Cardiac muscle cell (in vitro differentiated cells and primary cell): ENCODE measurements around the gene PGGHG. TPM values are rescaled to one million over a fixed set of nuclear protein-coding genes. Genes with fewer than 3 reads are reported as not detected.
A peak's percentile ranks its signal among the peaks of the same experiment; 100 is the strongest.

Experiments
- DNase-seq, 2 donors: peaks; one replicate each; pipeline versions ENCODE4 v3.0.0 to v3.0.0-alpha.2; 2010 to 2017; ENCODE audit warnings: low read depth in 1 of 2, low spot score in 1 of 2
- H3K27ac ChIP-seq: fragments of 200-600 bp; sonication (generic); 2 replicates; pipeline ENCODE4 v1.5.1; 2016
- H3K27me3 ChIP-seq: fragments of 200-600 bp; sonication (generic); 2 replicates; pipeline ENCODE4 v1.6.0; 2016; ENCODE audit warnings: control low read depth
- H3K36me3 ChIP-seq: fragments of 200-600 bp; sonication (generic); 2 replicates; pipeline ENCODE4 v1.5.1; 2016; ENCODE audit warnings: control low read depth
- H3K4me1 ChIP-seq: fragments of 200-600 bp; sonication (generic); 2 replicates; pipeline ENCODE4 v1.8.1; 2017; ENCODE audit warnings: low read depth, mild to moderate bottlenecking, mixed run types
- H3K4me3 ChIP-seq: fragments of 200-600 bp; sonication (generic); 2 replicates; pipeline ENCODE4 v1.5.1; 2016; ENCODE audit warnings: mild to moderate bottlenecking
- H3K9me3 ChIP-seq: fragments of 200-600 bp; sonication (generic); 2 replicates; pipeline ENCODE4 v1.5.1; 2017; ENCODE audit warnings: low read depth, mild to moderate bottlenecking, control low read depth
- polyA plus RNA-seq: library from polyadenylated mRNA; unstranded; fragments of >200 nt; fragmentation: Nextera tagmentation; extraction: Ambion mirVana; gene quantifications from 2 replicates; pipeline ENCODE4 v1.2.1, GENCODE V29; 2016
- total RNA-seq: library from RNA; depleted of rRNA; stranded (reverse); fragments of >200 nt; gene quantifications from 2 replicates; pipeline ENCODE4 v1.2.3, GENCODE V29; 2016
- TF ChIP-seq, protein P1 (sequence below): IDR thresholded peaks from 2 replicates; pipeline ENCODE4 v1.5.1; 2012; ENCODE audit warnings: low read depth, mild to moderate bottlenecking, low read length

Gene PGGHG
- total and polyA plus RNA-seq, 2 experiments from 2014 or later: 33.1 to 88.7 TPM

DNA sequence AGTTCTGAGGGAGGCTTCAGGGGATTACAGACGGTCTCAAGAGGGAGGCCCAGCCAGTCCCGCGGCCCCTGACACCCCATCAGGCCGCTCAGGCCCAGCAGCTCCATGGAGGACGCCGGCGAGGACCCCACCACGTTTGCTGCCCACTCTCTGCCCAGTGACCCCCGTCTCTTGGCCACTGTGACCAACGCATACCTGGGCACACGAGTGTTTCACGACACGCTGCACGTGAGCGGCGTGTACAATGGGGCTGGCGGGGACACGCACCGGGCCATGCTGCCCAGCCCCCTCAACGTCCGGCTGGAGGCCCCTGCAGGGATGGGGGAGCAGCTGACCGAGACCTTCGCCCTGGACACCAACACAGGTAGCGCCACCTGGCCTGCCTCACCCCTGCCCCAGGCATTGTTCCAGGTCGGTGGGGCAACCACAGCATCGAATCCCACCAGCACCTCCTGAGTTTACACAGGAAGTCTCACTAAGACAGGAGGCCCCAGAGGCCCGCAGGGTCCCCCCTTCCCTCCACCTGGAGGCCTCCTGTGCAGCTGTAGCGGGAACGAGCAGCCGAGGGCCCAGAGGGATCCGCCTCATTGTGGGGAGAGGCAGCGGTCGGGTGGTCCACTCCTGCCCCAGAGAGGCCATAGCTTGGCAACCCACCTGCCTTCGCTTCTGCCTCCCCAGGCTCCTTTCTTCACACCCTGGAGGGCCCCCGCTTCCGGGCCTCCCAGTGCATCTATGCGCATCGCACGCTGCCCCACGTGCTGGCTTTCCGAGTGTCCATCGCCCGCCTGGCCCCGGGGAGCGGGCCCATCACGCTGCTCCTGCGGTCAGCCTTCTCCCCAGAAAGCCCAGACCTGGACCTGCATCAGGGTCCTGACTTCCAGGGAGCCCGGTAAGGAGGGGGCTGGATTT is 1.0 kb downstream of the PGGHG start:
- Histone ChIP-seq H3K36me3 (no peaks in the 10 kb centered on the region), H3K4me1 (no peaks in the 10 kb centered on the region), H3K4me3 (peak overlapping the region; percentile 72), H3K9me3 (no peaks in the 10 kb centered on the region), H3K27me3 (peaks cover 16% of the 10 kb centered on the region), H3K27ac (no peak overlapping the region)
- DNase-seq: no peak
- TF ChIP-seq, protein P1, sequence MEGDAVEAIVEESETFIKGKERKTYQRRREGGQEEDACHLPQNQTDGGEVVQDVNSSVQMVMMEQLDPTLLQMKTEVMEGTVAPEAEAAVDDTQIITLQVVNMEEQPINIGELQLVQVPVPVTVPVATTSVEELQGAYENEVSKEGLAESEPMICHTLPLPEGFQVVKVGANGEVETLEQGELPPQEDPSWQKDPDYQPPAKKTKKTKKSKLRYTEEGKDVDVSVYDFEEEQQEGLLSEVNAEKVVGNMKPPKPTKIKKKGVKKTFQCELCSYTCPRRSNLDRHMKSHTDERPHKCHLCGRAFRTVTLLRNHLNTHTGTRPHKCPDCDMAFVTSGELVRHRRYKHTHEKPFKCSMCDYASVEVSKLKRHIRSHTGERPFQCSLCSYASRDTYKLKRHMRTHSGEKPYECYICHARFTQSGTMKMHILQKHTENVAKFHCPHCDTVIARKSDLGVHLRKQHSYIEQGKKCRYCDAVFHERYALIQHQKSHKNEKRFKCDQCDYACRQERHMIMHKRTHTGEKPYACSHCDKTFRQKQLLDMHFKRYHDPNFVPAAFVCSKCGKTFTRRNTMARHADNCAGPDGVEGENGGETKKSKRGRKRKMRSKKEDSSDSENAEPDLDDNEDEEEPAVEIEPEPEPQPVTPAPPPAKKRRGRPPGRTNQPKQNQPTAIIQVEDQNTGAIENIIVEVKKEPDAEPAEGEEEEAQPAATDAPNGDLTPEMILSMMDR: no peak

DNA sequence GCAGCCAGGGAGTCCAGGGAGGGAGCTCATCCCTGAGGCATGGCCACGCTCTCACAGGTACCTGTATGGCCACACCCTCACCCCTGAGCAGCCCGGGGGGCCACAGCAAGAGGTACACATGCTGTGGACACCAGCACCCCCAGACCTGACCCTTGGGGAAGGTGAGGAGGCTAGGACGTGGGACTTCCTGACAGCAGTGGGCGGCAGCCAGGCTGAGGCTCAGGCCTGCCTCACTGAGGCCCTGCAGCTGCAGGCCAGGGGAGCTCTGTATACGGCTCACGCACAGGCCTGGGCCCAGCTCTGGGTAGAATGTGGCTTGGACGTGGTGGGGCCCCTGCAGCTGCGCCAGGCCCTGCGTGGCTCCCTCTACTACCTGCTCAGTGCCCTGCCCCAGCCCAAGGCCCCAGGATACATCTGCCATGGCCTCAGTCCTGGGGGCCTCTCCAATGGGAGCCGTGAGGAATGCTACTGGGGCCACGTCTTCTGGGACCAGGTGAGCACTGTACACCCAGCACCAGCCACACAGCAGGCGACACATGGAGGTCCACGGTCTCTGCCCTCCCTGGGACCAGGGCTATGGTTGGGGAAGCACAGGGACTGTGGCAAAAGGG is 1.8 kb downstream of the PGGHG start:
- TF ChIP-seq, protein P1: no peak
- no peak for DNase-seq
- H3K4me1 ChIP-seq: no peaks in the 10 kb centered on the region
- H3K9me3 ChIP-seq: no peaks in the 10 kb centered on the region
- H3K27ac ChIP-seq: no peak overlapping the region
- peaks cover 16% of the 10 kb centered on the region for H3K27me3 ChIP-seq
- no peaks in the 10 kb centered on the region for H3K36me3 ChIP-seq
- H3K4me3 ChIP-seq: no peak overlapping the region

DNA sequence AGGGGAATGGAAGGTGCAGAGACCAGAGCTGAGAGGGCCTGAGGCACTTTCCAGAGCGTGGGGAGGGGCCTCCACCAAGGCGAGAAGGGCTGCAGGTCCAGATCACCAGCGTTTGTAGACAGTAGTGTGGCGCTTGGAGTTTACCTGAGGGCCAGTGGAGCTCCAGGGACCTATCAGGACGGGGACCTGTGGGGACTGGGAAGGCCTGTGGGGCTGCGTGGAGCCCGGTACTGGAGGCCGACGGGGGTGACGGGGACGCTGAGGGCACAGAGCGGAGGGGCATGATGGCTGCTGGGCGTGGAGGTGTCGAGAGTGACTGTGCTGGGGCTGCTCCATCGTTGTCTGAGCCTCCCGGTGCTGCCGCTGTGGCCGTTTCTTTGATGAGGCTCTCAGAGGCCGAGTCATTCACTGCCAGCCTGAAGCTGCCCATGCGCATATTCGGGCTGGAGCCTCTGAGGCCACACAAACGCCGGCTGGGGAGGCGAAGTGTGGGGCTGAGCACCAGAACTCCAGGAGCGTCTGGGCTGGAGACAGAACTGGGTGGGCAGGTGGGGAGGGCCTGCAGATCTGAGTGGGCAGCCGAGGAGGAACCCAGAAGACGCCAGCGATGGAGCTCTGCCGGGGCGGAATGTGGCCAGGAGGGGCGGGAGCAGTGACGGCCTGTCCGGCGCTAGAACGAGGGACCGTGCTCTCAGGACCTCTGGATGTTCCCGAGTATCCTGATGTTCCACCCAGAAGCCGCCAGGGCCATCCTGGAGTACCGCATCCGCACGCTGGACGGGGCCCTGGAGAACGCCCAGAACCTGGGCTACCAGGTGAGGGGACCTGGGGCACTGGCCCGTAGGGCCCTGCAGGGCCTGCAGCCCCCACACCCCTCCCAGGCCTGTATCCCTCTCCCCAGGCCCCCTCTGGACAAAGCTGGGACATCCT is 2.6 kb downstream of the PGGHG start:
- Histone ChIP-seq H3K36me3 (no peaks in the 10 kb centered on the region), H3K4me1 (no peaks in the 10 kb centered on the region), H3K9me3 (no peaks in the 10 kb centered on the region), H3K27me3 (peaks cover 16% of the 10 kb centered on the region), H3K27ac (no peak overlapping the region), H3K4me3 (no peak overlapping the region)
- no peak for DNase-seq
- TF ChIP-seq, protein P1: no peak

DNA sequence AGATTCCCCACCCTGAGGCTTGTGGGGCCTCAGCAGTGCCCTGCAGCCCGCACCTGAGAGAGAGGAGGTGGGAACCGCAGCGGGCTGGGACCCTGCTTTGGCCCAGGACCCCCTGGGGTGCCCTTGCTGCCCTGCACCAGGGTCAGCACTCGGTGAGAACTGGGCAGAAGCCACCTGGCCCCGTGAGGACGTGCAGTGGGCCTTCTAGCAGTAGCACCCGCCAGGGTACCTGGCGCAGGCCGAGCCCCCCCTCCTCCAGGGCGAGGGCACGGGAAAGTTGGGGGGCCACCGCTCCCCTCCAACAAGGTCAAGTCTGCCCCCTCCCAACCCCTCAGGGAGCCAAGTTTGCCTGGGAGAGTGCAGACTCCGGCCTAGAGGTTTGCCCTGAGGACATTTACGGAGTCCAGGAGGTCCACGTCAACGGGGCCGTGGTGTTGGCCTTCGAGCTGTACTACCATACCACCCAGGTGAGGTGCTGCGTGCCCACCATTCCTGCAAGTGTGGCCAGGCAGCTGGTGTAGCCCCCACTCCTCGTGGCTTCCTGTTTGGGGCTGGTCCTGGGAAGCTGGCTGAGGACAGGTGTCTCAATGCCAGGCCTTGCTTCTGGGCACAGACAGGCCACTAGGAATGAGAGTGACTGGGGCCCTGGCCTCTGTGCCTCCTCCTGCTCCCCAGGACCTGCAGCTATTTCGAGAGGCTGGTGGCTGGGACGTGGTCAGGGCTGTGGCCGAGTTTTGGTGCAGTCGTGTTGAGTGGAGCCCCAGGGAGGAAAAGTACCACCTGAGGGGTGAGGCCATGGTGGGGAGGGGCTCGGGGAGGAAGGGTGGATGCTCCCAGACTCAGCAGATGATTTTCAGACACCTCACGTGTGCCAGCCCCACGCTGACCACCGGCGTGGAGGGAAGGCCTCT is 3.5 kb downstream of the PGGHG start:
- H3K9me3 ChIP-seq: no peaks in the 10 kb centered on the region
- H3K27ac ChIP-seq: no peak overlapping the region
- no peaks in the 10 kb centered on the region for H3K36me3 ChIP-seq
- peaks cover 11% of the 10 kb centered on the region for H3K27me3 ChIP-seq
- H3K4me1 ChIP-seq: no peaks in the 10 kb centered on the region
- no peak for DNase-seq
- no peak overlapping the region for H3K4me3 ChIP-seq
- TF ChIP-seq, protein P1: no peak
